ENCODE measurements around the gene ZNF8.
"Not testable (repeated sequence)": the region's sequence is repeated elsewhere in the genome, so short reads cannot be mapped to it uniquely, and the experiment has no call there.

The ZNF8 gene

DNA sequence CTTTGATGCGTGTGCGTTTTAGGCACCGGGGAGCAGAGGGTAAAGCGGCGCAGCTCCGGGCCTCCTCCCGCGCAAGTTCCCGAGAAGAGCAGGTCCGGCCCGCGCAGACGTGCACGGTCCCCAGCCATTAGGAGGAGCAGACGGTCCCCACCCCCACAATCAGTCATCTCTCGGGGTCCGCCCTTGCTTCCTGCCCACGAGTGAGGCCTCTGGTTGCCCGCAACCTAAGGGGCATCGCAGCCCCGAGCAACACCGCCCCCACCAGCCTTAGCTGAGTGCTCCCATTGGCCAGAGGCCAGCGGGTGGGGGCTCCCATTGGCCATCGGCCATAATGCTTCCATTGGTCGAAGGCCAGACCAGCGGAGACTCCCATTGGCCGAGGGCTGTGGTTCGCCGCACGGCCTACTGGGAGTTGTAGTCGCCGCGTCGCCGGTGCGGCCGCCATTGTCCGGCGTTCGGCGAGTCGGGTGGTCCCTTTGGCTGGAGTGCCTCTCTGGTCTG is at the start of gene ZNF8:
Gene ZNF8, plus strand, starts transcription at position 415 of the 501 bp plus-strand sequence. CDS start 127 bp downstream, outside the sequence.
- DNase-seq (ENCODE audit: low read depth in 2 of 2): peak; percentile 93 to 95

DNA sequence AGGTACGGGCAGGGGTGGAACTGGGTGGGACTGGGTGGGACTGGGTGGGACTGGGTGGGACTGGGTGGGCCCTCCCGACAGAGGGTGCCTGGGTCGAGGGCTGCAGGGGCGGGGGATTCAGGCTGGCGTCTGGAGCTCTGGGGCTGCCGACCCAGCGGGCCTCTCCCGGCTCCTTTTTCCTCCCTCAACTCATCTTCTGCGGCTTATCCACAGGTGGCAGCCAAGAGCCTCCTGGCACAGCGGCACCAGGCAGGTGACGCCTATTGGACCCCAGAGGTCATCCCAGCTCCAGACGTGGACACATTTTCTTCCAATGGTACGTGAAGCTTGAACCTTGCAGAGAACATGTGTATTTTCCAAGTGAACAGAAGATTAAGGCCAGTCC is 49.5 kb upstream of the ZNF8 start:
- DNase-seq (ENCODE audit: low read depth in 2 of 2): peak in 1 of 2 donors; percentile 5

DNA sequence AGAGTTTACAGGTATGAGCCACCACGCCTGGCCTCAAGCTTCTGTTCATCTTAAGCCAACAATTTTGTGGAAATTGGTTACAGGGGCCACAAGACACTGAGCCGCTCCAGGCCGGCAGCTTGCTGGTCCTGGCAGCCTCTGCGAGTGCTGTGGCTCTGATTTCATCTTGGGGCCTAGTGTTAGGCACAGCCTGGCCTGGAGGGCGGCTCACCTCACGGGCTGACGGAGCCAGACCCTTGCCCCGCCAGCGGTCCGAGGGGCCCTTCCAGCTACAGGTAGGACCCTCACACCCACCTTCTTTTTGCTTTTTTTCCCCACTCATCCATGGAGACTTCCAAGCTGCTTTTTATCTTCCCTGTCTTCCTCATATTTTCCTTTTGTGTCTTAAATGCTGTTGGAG is 41.4 kb upstream of the ZNF8 start:
- DNase-seq (ENCODE audit: low read depth in 2 of 2): no peak

DNA sequence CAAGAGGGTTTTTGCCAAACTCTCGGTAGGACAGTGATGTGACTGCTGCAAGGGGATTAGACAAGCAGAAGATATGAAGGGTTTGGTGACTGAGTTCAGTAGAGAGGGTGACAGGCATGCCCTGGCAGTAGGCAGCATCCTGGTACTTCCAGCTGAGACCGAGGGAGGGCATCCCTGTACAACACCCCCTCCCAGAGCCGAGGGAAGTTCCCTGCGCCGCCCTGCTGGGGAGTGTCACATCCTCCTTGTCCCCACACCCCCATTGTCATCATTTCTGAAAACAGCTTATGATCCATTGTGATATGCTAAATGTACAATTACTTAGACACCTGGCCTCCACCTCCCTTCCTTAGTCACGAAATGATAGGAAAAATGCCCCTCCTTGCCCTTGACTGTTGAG is 35.4 kb upstream of the ZNF8 start:
- no peak for DNase-seq (ENCODE audit: low read depth in 2 of 2)

DNA sequence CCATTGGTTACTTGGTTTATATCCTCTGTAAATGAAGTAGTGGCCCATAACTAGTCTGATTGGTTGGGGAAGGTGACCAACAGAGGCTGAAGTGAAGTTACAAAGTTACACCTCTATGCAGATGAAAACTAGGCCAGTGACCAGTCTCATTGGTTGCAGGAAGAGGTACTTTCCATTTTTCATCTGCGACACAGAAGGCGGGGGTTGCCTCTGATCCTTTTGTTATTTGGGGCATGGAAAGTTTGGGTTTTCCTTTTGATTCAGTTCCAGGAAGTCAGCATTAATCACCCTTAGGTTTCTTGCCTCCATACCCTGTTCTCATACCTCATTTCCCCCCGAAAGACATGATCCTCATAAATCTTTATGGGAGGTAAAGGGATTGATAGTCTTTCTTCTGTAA is 29.9 kb upstream of the ZNF8 start:
- DNase-seq (ENCODE audit: low read depth in 2 of 2): no peak

DNA sequence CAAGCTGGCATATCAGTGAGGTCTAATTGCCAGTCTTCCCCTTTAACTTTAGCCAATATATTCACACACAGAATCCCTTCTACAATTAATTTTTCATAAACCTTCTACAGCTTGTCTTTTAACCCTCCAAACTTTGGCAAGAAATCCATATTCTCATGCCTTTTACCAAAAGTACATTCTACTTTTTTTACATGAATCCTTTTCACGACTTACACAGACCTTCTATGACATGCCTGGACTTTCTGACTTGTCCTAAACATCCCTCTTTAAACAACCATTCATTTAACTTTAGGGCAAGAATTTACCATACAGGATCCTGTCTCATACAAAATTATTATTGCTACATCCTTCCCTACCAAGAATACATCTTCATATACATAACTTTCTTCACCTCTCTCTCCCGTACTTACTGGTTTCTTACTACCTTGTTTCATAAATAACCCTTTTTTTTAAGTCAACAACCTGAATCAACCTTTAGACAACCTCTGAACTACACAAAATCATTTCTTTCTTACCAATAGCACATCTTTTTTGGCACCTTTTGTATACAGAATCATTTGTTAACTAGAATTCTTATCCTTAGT is 26.6 kb upstream of the ZNF8 start:
- no peak for DNase-seq (ENCODE audit: low read depth in 2 of 2)

DNA sequence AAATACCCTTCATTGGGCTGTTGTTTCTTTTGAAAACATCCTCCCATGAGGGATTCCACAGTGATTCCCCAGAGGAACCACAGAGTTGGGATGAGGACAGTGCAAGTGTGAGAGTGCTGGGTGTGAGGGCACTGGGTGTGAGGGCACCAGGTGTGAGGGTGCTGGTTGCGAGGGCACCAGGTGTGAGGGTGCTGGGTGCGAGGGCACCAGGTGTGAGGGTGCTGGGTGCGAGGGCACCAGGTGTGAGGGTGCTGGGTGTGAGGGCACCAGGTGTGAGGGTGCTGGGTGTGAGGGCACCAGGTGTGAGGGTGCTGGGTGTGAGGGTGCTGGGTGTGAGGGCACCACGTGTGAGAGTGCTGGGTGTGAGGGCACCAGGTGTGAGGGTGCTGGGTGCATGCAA is 20.5 kb upstream of the ZNF8 start:
- DNase-seq (ENCODE audit: low read depth in 2 of 2): not testable (repeated sequence)

DNA sequence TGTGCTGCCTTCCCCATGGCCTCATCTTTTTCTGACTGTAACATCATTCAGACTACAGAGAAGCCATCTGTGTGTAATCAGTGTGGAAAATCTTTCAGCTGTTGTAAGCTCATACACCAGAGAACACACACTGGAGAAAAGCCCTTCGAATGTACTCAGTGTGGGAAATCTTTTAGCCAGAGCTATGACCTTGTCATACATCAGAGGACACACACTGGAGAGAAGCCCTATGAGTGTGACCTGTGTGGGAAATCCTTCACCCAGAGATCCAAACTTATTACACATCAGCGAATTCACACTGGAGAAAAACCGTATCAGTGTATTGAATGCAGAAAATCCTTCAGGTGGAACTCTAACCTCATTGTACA is 17.2 kb upstream of the ZNF8 start:
- no peak for DNase-seq (ENCODE audit: low read depth in 2 of 2)

DNA sequence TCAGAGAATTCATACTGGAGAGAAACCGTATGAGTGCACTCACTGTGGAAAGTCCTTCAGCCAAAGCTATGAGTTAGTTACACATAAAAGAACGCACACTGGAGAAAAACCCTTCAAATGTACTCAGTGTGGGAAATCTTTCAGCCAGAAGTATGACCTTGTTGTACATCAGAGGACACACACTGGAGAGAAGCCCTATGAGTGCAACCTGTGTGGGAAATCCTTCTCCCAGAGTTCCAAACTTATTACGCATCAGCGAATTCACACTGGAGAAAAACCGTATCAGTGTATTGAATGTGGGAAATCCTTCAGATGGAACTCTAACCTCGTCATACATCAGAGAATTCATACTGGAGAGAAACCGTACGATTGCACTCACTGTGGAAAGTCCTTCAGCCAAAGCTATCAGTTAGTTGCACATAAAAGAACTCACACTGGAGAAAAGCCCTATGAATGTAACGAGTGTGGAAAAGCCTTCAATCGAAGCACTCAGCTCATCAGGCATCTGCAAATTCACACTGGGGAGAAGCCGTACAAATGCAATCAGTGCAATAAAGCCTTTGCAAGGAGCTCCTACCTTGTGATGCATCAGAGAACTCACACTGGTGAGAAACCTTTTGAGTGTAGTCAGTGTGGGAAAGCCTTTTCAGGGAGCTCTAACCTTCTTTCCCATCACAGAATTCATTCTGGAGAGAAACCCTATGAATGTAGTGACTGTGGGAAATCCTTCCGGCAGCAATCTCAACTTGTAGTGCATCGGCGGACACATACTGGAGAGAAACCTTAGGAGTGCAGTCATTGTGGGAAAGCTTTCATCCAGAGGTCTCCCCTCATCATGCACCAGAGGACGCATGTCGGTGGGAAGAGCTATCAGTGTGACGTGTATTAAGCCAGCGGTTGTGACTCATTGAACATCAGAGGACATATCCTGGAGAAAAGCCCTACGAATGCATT is 16.5 kb upstream of the ZNF8 start:
- no peak for DNase-seq (ENCODE audit: low read depth in 2 of 2)

DNA sequence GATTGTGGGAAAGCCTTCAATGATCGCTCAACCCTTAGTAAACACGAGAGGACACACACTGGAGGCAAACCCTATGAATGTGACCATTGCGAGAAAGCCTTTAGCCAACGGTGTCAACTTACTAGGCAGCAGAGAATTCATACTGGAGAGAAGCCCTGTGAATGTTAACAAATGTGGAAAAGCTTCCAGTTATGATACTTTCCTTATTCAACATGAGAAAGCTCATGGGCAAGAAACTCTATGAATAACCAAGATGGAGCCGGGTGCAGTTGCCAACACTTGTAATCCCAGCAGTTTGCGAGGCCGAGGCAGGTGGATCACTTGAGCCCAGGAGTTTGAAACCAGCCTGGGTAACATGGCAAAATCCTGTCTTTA is 15.8 kb upstream of the ZNF8 start:
- DNase-seq (ENCODE audit: low read depth in 2 of 2): no peak

DNA sequence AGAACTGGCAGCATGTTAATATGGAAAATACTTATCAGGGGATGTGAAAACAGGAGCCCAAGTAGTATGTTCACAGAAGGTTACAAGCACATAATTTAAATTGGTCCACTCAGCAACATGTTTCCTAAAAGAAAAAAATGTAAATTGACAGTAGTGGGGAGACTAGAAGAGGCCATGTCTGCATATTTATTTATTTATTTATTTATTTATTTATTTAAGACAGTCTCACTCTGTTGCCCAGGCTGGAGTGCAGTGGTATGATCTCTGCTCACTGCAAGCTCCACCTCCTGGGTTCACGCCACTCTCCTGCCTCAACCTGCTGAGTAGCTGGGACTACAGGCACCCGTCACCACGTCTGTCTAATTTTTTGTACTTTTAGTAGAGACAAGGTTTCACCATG is 13.7 kb upstream of the ZNF8 start:
- DNase-seq (ENCODE audit: low read depth in 2 of 2): no peak

DNA sequence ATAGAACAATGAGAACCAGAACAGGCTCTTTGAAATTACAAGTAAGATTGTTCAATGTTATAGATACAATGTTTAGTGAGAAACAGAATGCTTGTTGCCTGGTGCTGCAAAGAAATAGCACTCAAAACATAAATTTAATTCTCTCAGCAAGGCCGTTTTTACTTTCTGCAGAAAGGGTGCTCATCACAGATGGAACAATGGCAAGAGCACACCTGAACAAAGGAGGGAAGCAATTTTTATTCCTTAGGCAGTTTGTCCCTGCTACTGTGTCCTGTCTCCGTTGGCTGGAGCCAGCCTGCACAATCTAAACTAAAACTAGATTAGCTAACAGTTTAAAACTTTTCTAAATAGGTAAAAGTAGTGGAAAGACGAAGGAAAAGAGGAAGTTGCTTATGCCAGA is 10.4 kb upstream of the ZNF8 start:
- no peak for DNase-seq (ENCODE audit: low read depth in 2 of 2)

DNA sequence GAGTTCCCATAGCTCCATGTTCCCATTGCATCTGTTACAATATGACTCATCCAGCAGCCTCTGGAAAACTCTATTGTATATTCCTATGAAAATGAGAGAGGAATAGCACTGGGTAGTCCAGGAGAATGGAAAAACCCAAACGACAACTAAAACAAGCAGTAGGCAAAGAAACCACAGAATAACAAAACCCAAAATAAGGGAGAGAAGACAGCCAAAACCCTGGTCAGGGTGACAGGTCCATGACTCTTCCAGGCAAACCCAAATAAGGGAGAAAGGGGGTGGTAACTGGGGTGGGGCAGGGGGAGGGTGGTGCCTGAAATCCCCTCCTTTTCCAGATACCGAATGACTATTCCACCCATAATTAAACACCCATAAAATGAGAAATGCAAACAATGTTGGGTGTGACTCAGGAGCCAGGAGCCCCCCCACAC is 4.0 kb upstream of the ZNF8 start:
- no peak for DNase-seq (ENCODE audit: low read depth in 2 of 2)

DNA sequence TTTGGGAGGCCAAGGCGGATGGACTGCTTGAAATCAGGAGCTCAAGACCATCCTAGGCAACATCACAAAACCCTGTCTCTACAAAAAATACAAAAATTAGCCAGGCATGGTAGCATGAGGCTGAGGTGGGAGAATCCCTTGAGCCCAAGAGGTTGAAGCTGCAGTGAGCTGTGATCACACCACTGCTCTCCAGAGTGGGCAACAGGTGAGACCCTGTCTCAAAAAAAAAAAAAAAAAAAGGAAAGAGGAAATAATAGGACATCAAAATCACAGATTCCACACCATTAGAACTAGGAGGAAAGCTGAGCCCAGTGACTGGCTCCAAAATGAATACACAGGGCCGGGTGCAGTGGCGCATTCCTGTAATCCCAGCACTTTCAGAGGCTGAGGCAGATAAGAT is 3.2 kb upstream of the ZNF8 start:
- no peak for DNase-seq (ENCODE audit: low read depth in 2 of 2)

DNA sequence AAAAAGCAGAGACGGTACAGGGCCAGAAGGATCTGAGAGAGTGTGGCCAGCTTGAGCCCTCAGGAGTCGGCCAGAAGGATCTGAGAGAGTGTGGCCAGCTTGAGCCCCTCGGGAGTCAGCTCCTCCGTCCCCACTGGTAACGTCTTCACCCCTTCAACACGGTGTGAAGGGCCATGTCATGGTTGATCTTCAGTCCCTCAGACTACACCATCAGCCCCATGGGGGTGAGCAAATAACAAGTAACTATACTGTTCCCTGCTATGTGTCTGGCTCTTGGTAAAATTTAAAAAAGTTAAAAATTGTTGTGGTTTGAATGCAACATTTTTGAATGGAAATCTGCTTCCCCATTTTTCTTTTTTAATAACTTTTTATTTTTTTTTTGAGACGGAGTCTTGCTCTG is 1.6 kb upstream of the ZNF8 start:
- DNase-seq (ENCODE audit: low read depth in 2 of 2): no peak

DNA sequence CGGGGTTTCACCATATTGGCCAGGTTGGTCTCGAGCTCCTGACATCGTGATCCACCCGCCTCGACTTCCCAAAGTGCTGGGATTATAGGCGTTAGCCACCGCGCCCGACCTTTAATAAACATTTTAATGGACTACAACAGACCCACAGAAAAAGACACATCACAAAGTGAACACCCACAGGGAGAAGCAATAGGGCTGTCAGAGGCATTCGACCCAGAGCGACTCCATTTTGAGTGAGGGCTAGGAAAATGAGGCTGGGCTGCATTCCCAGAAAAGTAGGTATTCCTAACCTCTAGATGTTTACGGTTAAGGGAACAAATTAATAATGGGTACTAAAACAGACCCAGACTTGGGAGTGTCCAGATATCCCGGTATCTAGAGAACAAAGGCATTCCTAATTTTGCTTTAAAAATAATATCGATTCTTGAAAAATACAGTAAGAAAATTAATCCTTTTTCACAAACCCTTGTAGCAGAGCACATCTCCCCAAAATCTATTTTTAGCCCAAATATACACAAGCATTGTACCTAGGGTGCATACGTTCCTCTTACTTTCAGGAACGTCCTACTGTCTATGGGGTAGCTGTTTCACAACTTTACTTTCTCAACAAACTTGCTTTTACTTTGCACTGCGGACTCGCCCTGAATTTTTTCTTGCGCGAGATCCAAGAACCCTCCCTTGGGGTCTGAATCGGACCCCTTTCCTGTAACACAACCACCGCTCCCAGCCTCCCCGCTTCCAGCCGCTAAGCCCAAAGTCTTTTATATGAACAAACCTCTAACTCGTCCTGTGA is 811 bp upstream of the ZNF8 start:
- no peak for DNase-seq (ENCODE audit: low read depth in 2 of 2)

DNA sequence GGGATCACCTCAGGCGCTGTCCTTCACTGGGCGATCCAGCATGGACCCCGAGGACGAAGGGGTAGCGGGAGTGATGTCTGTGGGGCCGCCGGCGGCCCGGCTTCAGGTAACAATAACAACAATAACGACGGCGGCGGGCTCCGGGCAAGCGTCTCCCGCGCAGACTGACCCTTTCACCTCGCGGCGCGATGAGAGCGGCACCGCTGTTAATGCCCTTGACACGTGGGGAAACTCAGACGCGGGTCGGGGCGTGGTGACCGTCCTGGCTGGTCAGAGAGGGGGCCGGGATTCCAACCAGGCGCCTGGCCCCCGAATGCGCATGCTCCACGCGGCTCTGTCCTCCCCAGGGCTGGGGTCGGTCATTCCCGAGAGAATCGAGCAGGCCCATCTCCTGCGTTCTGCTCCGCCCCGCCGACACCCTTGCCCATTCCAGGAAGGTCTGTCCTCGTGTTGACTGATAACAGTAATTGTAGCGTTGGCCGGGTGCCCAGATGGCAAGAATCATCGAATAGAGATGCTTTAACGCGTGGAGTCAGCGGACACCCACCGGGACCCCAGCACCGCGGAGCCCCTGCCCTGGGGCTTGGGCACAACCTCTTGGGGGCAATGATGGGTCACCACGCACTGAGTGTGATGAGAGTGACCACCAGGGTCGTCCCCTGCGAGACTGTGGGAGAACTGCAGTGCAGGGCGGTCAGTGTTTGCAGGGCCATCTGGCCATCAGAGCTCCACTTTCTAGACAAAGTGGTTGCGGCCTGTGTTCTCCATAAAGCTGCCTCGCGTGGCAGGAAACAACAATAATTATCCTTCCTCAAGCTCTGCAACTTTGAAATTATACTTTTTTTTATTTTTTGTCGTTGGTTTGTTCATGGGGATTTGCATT is 528 bp downstream of the ZNF8 start:
- peak; percentile 16 to 37 for DNase-seq (ENCODE audit: low read depth in 2 of 2)

DNA sequence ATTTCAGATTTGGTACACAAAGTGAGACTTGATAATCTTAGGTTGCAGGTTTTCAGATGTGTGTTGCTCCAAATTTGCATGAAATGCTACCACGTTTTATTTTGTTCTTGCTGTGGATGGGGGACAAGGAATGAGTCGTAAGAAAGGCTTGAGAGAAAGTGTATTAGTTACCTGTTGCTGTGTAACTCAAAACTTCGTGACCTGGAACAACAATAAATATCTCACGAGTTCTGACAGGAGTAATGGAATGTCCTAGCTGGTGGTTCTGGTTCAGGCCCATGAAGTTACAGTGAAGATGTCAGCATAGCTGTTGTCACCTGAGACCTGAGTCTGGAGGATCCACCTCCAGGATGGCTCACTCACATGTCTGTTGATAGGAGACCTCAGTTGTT is 1.2 kb downstream of the ZNF8 start:
- no peak for DNase-seq (ENCODE audit: low read depth in 2 of 2)

DNA sequence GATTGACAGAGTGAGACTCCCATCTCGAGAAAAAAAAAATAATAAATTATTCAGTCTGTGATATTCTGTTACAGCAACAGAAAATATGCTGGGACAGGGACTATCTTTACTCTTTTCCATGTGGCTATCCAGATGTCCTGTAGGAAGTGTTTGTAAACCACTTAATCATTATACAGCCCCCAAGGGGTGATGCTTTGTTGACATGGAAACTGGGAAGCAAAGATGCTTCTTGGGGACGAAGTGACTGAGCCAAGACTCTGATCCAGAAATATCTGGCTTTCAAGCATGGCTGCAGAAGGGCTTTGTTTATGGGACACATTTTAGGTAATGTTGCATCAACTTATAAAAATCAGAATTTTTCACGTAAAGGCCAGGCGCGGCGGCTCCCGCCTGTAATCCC is 5.4 kb downstream of the ZNF8 start:
- no peak for DNase-seq (ENCODE audit: low read depth in 2 of 2)

DNA sequence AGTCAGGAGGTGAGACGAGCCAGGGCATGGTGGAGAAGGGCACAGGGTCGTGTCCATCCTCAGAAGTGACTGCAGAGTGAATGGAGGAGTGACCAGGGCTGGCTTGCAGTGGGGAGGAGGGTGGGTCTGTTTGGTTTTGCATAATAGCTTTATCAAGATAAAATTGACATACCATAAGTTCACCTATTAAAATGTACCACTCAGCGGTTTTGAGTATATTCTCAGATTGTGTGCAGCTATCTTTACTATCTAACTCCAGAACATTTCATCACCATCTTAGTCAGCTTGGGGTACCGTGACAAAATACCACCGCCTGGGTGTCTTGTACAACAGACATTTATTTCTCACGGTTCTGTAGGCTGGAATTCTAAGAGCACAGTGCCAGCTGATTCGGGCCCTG is 13.2 kb downstream of the ZNF8 start:
- DNase-seq (ENCODE audit: low read depth in 2 of 2): no peak

DNA sequence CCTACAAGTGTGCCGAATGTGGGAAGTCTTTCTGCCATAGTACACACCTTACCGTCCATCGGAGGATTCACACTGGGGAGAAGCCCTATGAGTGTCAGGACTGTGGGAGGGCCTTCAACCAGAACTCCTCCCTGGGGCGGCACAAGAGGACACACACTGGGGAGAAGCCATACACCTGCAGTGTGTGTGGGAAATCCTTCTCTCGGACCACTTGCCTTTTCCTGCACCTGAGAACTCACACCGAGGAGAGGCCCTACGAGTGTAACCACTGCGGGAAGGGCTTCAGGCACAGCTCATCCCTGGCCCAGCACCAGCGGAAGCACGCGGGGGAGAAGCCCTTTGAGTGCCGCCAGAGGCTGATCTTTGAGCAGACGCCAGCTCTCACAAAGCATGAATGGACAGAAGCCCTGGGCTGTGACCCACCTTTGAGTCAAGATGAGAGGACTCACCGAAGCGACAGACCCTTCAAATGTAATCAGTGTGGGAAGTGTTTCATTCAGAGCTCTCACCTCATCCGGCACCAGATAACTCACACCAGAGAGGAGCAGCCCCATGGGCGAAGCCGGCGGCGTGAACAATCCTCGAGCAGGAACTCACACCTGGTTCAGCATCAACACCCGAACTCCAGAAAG is 16.1 kb downstream of the ZNF8 start:
- DNase-seq (ENCODE audit: low read depth in 2 of 2): no peak

All from activated CD4-positive, alpha-beta T cell treated with anti-CD3 and anti-CD28 coated beads for 24 hours (primary cell).